ENCODE data around the gene CRYBG1.
A peak's percentile ranks its signal among the peaks of the same experiment; 100 is the strongest.
"Not testable (repeated sequence)": the region's sequence is repeated elsewhere in the genome, so short reads cannot be mapped to it uniquely, and the experiment has no call there.

Gene CRYBG1

DNA sequence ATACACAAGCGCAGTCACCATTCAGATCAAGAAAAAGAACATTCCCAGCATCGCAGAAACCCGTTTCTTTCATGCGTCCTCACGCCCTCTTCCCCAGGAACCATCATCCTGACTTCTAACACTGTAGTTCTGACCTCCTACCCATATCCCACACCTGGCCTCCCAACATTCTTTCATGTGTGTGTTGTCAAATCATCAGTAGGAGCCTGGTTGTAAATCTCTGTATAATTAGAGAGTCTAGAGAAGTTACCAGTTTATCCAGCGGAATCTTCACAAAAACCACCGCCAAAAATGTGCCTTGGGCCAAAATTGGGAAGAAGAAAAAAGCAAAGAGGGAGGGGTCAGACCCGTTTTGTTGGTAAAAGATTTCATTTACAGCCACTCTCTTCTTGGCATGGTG, 177.1 kb downstream of the CRYBG1 start:
- H3K27me3 ChIP-seq (ENCODE audit: insufficient read depth, low read length), result peaks cover 13% of the 10 kb centered on the region
- H3K4me3 ChIP-seq (ENCODE audit: low read length), result no peak overlapping the region
- H3K4me1 ChIP-seq (ENCODE audit: insufficient read depth, low read length), result peaks cover 7% of the 10 kb centered on the region
- H3K36me3 ChIP-seq (ENCODE audit: insufficient read depth, low read length), result no peaks in the 10 kb centered on the region
- H3K9me3 ChIP-seq (ENCODE audit: low read length), result no peaks in the 10 kb centered on the region
- no peak overlapping the region for H2AFZ ChIP-seq (ENCODE audit: low read depth, low read length)

DNA sequence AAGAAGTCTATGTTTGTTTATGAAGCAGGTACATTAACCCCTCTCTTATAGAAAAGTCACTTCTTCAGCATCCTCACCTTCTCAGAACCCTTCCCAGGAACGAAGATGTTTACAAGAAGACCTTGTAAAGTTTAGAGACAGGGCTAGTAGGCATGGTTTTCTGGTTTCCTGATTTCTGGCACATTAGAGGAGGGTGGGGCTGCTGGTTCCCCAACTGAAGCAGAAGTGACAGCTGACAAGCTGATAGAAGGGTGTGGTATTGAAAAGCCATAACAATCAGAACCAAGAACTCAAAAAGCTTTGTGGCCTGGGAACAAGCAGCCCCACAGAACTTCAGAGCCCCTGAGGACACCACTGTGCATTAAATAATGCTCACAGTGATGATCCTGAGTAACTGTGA, 177.6 kb downstream of the CRYBG1 start:
- Histone ChIP-seq H3K36me3 (ENCODE audit: insufficient read depth, low read length) (no peaks in the 10 kb centered on the region), H2AFZ (ENCODE audit: low read depth, low read length) (no peak overlapping the region), H3K27me3 (ENCODE audit: insufficient read depth, low read length) (peaks cover 13% of the 10 kb centered on the region), H3K4me1 (ENCODE audit: insufficient read depth, low read length) (peaks cover 7% of the 10 kb centered on the region), H3K9me3 (ENCODE audit: low read length) (no peaks in the 10 kb centered on the region), H3K4me3 (ENCODE audit: low read length) (no peak overlapping the region)

DNA sequence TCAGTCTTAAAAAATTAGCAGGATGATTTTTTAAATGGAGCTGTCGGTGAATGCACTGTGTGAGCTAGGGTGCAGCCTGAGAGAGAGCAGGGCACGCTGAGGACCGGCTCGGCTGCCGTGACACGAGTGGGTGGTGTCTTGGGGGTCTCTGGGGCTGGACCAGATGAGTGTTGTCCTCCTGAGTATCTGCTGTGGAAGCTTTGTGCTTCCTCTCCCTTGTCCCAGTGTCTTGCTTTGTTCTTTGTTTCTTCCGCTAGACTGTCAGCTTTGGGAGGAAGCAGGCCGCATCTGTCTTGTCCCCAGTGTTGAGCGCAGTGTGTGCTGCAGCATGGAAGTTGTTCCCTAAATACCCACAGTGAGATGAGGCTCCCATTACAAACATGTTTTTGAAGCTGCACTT, 179.4 kb downstream of the CRYBG1 start:
- H3K9me3 ChIP-seq (ENCODE audit: low read length), result no peaks in the 10 kb centered on the region
- H3K36me3 ChIP-seq (ENCODE audit: insufficient read depth, low read length), result no peaks in the 10 kb centered on the region
- peaks cover 7% of the 10 kb centered on the region for H3K4me1 ChIP-seq (ENCODE audit: insufficient read depth, low read length)
- H3K4me3 ChIP-seq (ENCODE audit: low read length), result peak overlapping the region; percentile 3
- H3K27me3 ChIP-seq (ENCODE audit: insufficient read depth, low read length), result no peaks in the 10 kb centered on the region
- H2AFZ ChIP-seq (ENCODE audit: low read depth, low read length), result peak overlapping the region; percentile 72

DNA sequence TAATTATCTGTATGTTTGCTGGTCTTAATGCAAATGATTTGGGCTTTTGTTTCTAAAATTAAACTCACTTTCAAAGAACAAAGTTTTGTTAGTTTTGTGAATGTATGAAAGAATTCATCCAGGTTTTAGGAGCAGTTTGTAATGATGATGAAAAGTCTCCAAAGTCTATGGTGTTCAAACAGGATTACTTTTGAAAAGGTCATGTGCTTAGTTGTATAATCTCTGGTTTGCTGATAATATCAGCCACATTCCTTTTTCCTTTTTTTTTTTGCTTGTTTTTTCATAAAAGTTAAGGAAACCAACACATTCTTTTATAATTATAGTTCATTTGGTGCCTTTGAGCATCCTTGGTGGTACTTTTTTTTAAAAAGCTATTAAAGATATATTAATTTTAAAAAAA, 179.9 kb downstream of the CRYBG1 start:
- Histone ChIP-seq H3K4me3 (ENCODE audit: low read length) (no peak overlapping the region), H3K36me3 (ENCODE audit: insufficient read depth, low read length) (no peaks in the 10 kb centered on the region), H3K4me1 (ENCODE audit: insufficient read depth, low read length) (peaks cover 7% of the 10 kb centered on the region), H3K27me3 (ENCODE audit: insufficient read depth, low read length) (no peaks in the 10 kb centered on the region), H3K9me3 (ENCODE audit: low read length) (no peaks in the 10 kb centered on the region), H2AFZ (ENCODE audit: low read depth, low read length) (peak overlapping the region; percentile 72)

DNA sequence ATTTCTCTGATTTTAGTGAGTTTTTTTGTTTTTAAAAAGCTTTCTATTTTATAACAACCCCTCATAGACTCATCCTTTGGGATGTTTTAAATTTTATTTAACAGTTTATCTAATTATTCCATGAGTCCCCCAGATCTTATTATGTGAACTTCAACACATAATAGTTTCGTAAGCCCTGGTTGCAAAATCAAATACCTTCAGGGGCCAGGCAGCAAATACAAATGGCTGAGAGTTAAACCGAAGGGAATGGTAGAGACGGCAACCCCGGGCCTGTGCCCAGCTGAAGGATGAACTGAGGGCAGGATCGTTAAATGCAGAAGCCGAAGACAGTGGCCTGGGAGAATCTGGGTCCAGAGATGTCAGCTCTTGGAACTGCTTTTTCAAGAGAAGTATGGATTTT, 180.4 kb downstream of the CRYBG1 start:
- no peak overlapping the region for H3K4me3 ChIP-seq (ENCODE audit: low read length)

DNA sequence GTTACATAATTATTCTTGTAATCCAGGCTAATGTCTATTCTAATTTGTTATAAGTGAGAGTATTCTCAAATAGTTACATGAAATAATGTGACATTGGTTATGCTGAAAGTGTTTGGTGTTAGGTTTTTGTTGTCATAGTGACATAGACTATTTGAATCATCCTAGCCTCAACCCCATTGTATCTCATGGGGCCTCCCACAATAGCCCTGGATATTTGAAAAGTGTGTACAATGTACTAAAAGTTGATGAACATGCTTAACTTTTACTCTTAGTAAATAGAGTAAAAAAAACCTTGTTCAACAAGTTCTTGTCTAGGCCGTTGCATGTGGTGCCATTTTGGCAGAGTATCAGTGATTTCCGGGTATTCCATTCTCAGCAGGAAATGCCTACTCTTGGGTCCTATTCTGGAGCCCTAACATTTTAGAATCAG, 185.8 kb downstream of the CRYBG1 start:
- peaks cover 4% of the 10 kb centered on the region for H3K4me1 ChIP-seq (ENCODE audit: insufficient read depth, low read length)
- H3K36me3 ChIP-seq (ENCODE audit: insufficient read depth, low read length), result no peaks in the 10 kb centered on the region
- H2AFZ ChIP-seq (ENCODE audit: low read depth, low read length), result no peak overlapping the region
- H3K27me3 ChIP-seq (ENCODE audit: insufficient read depth, low read length), result no peaks in the 10 kb centered on the region
- peaks cover 3% of the 10 kb centered on the region for H3K9me3 ChIP-seq (ENCODE audit: low read length)
- no peak overlapping the region for H3K4me3 ChIP-seq (ENCODE audit: low read length)

More for the DNA sequence above, 180.4 kb downstream of the CRYBG1 start:
- Histone ChIP-seq H3K27me3 (ENCODE audit: insufficient read depth, low read length) (no peaks in the 10 kb centered on the region), H2AFZ (ENCODE audit: low read depth, low read length) (no peak overlapping the region), H3K36me3 (ENCODE audit: insufficient read depth, low read length) (no peaks in the 10 kb centered on the region), H3K9me3 (ENCODE audit: low read length) (no peaks in the 10 kb centered on the region), H3K4me1 (ENCODE audit: insufficient read depth, low read length) (peaks cover 7% of the 10 kb centered on the region)

DNA sequence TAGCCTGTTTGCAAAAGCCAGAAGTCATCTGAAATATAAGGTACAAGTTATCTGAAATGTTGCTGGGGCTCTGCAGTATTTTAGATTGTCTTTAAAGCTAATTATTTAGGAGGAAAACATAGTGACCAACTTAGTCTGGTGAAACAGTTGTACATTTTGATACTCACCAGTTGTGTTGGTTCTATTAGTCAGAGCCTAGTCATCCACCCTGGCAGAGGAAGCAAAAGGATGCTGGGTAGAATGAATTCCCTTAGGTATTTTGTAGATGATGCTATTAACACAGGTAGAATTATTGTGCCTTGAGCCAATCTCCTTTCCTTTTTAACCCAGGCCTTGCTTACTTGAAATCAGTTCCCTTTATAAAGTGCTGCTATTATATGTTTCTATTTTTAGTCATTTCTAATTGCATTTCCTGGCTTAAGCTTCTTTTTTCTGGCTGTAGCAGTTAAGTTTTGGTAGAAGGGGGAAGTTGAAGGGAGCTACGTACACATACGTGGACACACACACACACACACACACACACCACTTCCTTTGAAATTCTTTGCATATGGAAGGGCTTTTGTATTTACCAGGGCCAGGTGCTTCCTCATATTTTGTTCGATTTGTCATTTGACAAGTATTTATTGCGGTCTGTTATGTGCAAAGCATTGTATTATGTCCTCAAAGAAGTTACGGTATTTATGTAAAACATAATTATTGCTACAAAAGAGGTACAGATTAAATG, 186.3 kb downstream of the CRYBG1 start:
- no peak overlapping the region for H3K4me3 ChIP-seq (ENCODE audit: low read length)

DNA sequence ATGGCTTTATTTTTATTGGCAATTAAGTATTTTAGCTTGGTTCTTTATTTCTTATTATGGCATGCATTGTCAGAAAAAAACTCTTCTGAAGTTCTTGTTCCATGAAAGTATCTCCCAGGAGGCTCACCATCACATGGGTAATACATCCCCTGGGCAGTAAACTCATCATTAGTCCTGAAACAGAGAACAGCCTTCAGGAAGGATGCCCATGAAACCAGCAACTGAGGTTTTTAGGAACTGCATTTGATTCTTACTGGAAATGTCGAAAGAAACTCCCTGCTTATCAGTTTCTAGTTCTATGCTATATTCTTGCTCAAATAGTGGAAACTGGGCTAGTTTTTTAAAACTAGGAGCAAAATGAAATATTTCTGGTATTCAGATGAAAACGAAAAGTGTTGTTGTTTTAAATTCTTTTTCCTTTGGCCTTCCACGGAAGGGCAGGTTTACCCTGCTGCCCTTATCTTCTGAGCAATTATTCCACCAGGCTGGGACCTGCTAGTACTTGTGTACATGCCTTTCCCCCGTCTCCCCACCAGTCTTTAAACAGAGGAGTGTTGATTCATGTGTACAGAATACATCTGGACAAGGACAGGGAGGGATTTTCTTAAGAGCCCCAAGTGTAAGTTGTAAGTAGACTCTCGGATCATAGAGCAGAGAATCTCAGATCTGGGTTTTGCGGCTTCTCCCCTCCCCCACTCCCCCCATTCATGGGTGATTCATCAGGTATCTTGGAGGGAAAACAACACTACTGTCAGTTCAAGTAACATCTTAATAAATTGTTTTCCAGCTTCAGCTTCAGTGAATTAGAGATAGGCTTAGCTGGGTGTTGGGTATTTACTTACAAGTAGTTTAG, 187.3 kb downstream of the CRYBG1 start:
- H2AFZ ChIP-seq (ENCODE audit: low read depth, low read length), result no peak overlapping the region
- no peaks in the 10 kb centered on the region for H3K36me3 ChIP-seq (ENCODE audit: insufficient read depth, low read length)
- peaks cover 4% of the 10 kb centered on the region for H3K4me1 ChIP-seq (ENCODE audit: insufficient read depth, low read length)
- peaks cover 3% of the 10 kb centered on the region for H3K9me3 ChIP-seq (ENCODE audit: low read length)
- no peaks in the 10 kb centered on the region for H3K27me3 ChIP-seq (ENCODE audit: insufficient read depth, low read length)
- no peak overlapping the region for H3K4me3 ChIP-seq (ENCODE audit: low read length)

More for the DNA sequence above, 186.3 kb downstream of the CRYBG1 start:
- H3K36me3 ChIP-seq (ENCODE audit: insufficient read depth, low read length), result no peaks in the 10 kb centered on the region
- no peaks in the 10 kb centered on the region for H3K27me3 ChIP-seq (ENCODE audit: insufficient read depth, low read length)
- peaks cover 3% of the 10 kb centered on the region for H3K9me3 ChIP-seq (ENCODE audit: low read length)
- H3K4me1 ChIP-seq (ENCODE audit: insufficient read depth, low read length), result peaks cover 4% of the 10 kb centered on the region
- H2AFZ ChIP-seq (ENCODE audit: low read depth, low read length), result no peak overlapping the region

DNA sequence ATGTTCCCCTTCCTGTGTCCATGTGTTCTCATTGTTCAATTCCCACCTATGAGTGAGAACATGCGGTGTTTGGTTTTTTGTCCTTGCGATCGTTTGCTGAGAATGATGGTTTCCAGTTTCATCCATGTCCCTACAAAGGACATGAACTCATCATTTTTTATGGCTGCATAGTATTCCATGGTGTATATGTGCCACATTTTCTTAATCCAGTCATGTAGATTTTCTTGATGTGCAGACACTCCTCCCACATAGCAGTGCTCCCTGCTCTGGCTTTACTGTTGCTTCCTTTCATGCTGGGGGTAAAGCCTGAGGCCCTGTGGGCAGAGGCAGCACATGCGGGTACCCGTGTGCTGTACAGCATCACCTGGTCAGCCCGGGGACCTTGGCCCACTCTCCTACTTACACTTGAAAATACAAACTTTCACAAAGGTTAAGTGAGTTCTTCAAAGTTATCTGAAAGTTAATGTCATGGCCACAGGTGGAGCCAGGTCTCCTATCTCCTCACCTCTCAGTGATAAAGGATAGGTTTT, 188.5 kb downstream of the CRYBG1 start:
- H2AFZ ChIP-seq (ENCODE audit: low read depth, low read length); H3K9me3 ChIP-seq (ENCODE audit: low read length); H3K36me3 ChIP-seq (ENCODE audit: insufficient read depth, low read length); H3K4me1 ChIP-seq (ENCODE audit: insufficient read depth, low read length); H3K4me3 ChIP-seq (ENCODE audit: low read length); H3K27me3 ChIP-seq (ENCODE audit: insufficient read depth, low read length): not testable (repeated sequence)

DNA sequence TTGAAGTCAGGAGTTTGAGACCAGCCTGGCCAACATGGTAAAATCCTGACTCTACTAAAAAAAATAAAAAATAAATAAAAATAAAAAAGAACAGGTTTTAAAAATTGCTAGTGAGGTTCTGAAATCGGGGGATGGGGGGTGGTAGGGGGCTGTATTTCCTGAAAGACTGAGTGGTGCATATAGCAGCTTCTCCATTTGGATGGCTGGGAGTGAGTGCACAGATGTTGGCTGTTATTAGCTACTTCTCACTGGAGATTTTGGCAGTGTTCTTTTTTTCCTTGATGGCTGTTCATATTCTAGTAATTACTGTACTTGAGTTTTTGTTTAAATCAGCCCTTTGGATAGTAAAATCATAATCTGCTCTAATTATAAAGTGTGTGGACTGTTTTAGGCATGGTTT, 189.0 kb downstream of the CRYBG1 start:
- no peaks in the 10 kb centered on the region for H3K36me3 ChIP-seq (ENCODE audit: insufficient read depth, low read length)
- H3K9me3 ChIP-seq (ENCODE audit: low read length), result peaks cover 3% of the 10 kb centered on the region
- no peak overlapping the region for H3K4me3 ChIP-seq (ENCODE audit: low read length)
- H2AFZ ChIP-seq (ENCODE audit: low read depth, low read length), result no peak overlapping the region
- H3K27me3 ChIP-seq (ENCODE audit: insufficient read depth, low read length), result no peaks in the 10 kb centered on the region
- peaks cover 4% of the 10 kb centered on the region for H3K4me1 ChIP-seq (ENCODE audit: insufficient read depth, low read length)

DNA sequence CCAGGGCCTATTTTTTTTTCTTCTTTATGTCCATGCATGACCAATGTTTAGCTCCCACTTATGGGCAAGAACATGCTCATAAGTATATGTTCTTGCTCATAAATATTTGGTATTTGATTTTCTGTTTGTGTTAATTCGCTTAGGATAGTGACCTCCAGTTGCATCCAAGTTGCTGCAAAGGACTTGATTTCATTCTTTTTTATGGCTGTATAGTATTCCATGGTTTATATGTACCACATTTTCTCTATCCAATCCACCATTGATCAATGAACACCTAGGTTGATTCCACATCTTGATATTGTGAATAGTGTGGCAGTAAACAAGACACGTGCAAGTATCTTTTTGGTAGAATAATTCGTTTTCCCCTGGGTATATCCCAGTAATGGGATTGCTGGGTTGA, 190.6 kb downstream of the CRYBG1 start:
- Histone ChIP-seq H2AFZ (ENCODE audit: low read depth, low read length) (no peak overlapping the region), H3K4me1 (ENCODE audit: insufficient read depth, low read length) (peaks cover 3% of the 10 kb centered on the region), H3K9me3 (ENCODE audit: low read length) (peaks cover 3% of the 10 kb centered on the region), H3K4me3 (ENCODE audit: low read length) (no peak overlapping the region), H3K27me3 (ENCODE audit: insufficient read depth, low read length) (no peaks in the 10 kb centered on the region), H3K36me3 (ENCODE audit: insufficient read depth, low read length) (no peaks in the 10 kb centered on the region)

DNA sequence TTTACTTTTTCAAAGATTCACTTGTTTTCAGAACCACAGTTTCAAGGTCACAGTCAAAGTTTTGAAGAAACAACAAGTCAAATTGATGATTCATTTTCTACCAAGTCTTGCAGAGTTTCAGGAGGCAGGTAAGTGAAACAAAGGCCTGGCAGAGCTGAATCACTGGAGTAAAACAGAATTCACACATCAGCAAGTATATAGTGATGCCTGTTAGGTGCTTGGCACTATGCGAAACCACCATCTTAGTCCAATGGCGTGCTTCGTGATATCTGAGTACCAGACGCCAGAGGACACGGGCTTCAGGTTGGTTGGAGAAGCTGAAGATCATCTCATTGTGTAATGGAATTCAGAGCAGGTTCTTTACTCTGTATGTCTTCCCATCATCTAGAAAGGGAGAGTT, 192.9 kb downstream of the CRYBG1 start:
- Histone ChIP-seq H2AFZ (ENCODE audit: low read depth, low read length) (no peak overlapping the region), H3K27me3 (ENCODE audit: insufficient read depth, low read length) (no peaks in the 10 kb centered on the region), H3K4me3 (ENCODE audit: low read length) (no peak overlapping the region), H3K4me1 (ENCODE audit: insufficient read depth, low read length) (no peaks in the 10 kb centered on the region), H3K36me3 (ENCODE audit: insufficient read depth, low read length) (no peaks in the 10 kb centered on the region), H3K9me3 (ENCODE audit: low read length) (peaks cover 3% of the 10 kb centered on the region)

DNA sequence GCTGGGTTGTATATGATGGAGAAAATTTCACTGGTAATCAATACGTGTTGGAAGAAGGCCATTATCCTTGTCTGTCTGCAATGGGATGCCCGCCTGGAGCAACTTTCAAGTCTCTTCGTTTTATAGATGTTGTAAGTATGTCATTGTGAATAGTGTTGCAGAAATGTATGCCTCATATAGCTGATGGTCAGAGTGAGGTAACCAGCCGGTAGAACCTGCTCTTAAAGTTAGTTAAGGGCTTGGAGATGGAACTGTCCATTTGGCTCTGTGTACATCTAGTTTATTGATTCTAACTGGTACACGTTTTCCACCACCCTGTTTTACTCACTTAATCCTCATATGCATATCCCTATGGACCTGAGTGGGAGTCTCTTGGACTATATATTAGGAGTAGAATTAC, 195.2 kb downstream of the CRYBG1 start:
- H3K4me1 ChIP-seq (ENCODE audit: insufficient read depth, low read length), result no peaks in the 10 kb centered on the region
- no peak overlapping the region for H2AFZ ChIP-seq (ENCODE audit: low read depth, low read length)
- no peaks in the 10 kb centered on the region for H3K36me3 ChIP-seq (ENCODE audit: insufficient read depth, low read length)
- H3K27me3 ChIP-seq (ENCODE audit: insufficient read depth, low read length), result no peaks in the 10 kb centered on the region
- no peaks in the 10 kb centered on the region for H3K9me3 ChIP-seq (ENCODE audit: low read length)
- no peak overlapping the region for H3K4me3 ChIP-seq (ENCODE audit: low read length)

Data from neuron (in vitro differentiated cells).